ENCODE results near the gene MRPL58. TPM values are rescaled to one million over a fixed set of nuclear protein-coding genes. Genes with fewer than 3 reads are reported as not detected.

Gene MRPL58
- total and polyA plus RNA-seq, 2 donors (not counting 1 experiment from before 2014, with no cell fraction given) = 20.8 to 21.6 TPM

DNA sequence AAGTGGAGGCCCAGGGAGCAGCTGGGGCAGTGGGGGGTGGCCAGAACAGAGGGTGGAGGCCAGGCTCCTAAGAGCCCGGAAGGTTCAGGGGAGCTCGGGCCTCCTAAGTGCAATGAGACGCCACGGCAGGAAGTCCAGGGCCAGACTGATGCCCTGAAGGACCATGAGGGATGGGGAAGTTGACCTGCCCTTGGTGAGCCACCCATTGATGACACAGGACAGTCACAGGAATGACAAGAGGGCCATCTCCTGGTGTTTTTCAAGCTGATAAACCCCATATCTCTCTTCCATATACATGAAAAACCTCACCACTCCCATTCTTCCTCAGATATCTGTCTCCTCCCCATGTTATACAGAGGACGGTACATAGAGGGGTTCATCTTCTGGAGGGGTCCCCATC is 5.8 kb upstream of the MRPL58 start:
- 97% methylated on average over 4 of the region's 5 CpGs for WGBS (ENCODE audit: insufficient coverage)
- no peak overlapping the region for H3K27ac Mint-ChIP-seq
- H3K4me1 Mint-ChIP-seq = no peaks in the 10 kb centered on the region
- Histone ChIP-seq H3K27me3 (replicated peaks in 1 of 4; ENCODE audit: control extremely low read depth in 1 of 4, control insufficient read depth in 3 of 4, insufficient read depth in 4 of 4, low read length in 3 of 4) (peaks cover 0 to 4% (median 0%) of the 10 kb centered on the region in 4 experiments), H3K79me2 (ENCODE audit: control insufficient read depth, insufficient read depth, low read length) (no peaks in the 10 kb centered on the region), H3K27ac (ENCODE audit: low read length in 2 of 2) (no peak overlapping the region), H3K4me2 (replicated peaks; ENCODE audit: low read depth, low read length, poor library complexity, severe bottlenecking) (no peak overlapping the region), H3K9ac (ENCODE audit: low read length) (no peak overlapping the region), H2AFZ (ENCODE audit: insufficient read depth, low read depth, low read length, poor library complexity, severe bottlenecking) (no peak overlapping the region), H4K20me1 (ENCODE audit: control insufficient read depth, insufficient read depth, low read length, poor library complexity, severe bottlenecking) (no peaks in the 10 kb centered on the region), H3K36me3 (replicated peaks in 1 of 2; ENCODE audit: control extremely low read depth in 1 of 2, control insufficient read depth in 1 of 2, extremely low read depth in 1 of 2, insufficient read depth in 2 of 2, low read length in 1 of 2) (no peaks in the 10 kb centered on the region), H3K4me1 (ENCODE audit: control insufficient read depth in 2 of 2, insufficient read depth in 2 of 2, low read length in 2 of 2) (no peaks in the 10 kb centered on the region), H3K9me3 (ENCODE audit: control extremely low read depth in 1 of 3, control insufficient read depth in 2 of 3, insufficient read depth in 1 of 3, low read length in 2 of 3) (no peaks in the 10 kb centered on the region), H3K4me3 (ENCODE audit: control extremely low read depth in 1 of 5, extremely low read depth in 1 of 5, insufficient read depth in 1 of 5, low read depth in 2 of 5, low read length in 4 of 5) (no peak overlapping the region)
- TF ChIP-seq, protein P1, sequence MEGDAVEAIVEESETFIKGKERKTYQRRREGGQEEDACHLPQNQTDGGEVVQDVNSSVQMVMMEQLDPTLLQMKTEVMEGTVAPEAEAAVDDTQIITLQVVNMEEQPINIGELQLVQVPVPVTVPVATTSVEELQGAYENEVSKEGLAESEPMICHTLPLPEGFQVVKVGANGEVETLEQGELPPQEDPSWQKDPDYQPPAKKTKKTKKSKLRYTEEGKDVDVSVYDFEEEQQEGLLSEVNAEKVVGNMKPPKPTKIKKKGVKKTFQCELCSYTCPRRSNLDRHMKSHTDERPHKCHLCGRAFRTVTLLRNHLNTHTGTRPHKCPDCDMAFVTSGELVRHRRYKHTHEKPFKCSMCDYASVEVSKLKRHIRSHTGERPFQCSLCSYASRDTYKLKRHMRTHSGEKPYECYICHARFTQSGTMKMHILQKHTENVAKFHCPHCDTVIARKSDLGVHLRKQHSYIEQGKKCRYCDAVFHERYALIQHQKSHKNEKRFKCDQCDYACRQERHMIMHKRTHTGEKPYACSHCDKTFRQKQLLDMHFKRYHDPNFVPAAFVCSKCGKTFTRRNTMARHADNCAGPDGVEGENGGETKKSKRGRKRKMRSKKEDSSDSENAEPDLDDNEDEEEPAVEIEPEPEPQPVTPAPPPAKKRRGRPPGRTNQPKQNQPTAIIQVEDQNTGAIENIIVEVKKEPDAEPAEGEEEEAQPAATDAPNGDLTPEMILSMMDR (IDR thresholded peaks at IDR 0.05) = no peak
- no peak for TF ChIP-seq EZH2 (IDR thresholded peaks at IDR 0.05; ENCODE audit: borderline replicate concordance, insufficient read depth, low read depth, low read length, poor library complexity, severe bottlenecking)
- ChIA-PET CTCF (interaction anchor here (2.3 kb wide), 1 partner anchor 45 kb away, joined by 21 read pairs; no protein-coding TSS in a partner anchor), POLR2A (interaction anchor here (0.6 kb wide), 1 partner anchor 1673 kb away, joined by 4 read pairs; no protein-coding TSS in a partner anchor)
- no peak for ATAC-seq (ENCODE audit: low read depth)
- no peak for DNase-seq
- intact Hi-C loops (cut with micrococcal nuclease) = no loop called here
- H3K4me3 Mint-ChIP-seq = no peak overlapping the region
- no peaks in the 10 kb centered on the region for H3K9me3 Mint-ChIP-seq (ENCODE audit: insufficient read depth)
- peaks cover 4% of the 10 kb centered on the region for H3K27me3 Mint-ChIP-seq

DNA sequence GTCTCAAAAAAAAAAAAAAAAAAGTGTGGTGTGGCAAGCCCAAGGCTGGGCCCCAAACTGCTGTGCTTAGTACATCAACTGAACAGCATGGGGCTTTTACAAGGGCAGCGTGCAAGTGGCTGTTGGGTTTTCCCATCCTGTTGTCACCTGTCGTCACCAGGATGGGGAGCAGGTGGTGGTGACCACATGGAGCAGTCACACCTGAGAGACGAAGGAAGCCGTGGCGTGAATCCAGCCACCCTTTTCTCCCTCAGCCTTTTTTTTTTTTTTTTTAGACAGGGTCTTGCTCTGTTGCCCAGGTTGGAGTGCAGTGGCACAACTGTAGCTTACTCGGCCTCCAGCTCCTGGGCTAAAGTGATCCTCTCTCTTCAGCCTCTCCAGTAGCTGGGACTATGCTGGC is 4.1 kb upstream of the MRPL58 start:
- Histone ChIP-seq H3K4me3 (ENCODE audit: control extremely low read depth in 1 of 5, extremely low read depth in 1 of 5, insufficient read depth in 1 of 5, low read depth in 2 of 5, low read length in 4 of 5) (no peak overlapping the region), H3K27me3 (replicated peaks in 1 of 4; ENCODE audit: control extremely low read depth in 1 of 4, control insufficient read depth in 3 of 4, insufficient read depth in 4 of 4, low read length in 3 of 4) (peaks cover 0 to 4% (median 0%) of the 10 kb centered on the region in 4 experiments), H3K79me2 (ENCODE audit: control insufficient read depth, insufficient read depth, low read length) (peaks cover 7% of the 10 kb centered on the region), H2AFZ (ENCODE audit: insufficient read depth, low read depth, low read length, poor library complexity, severe bottlenecking) (no peak overlapping the region), H3K36me3 (replicated peaks in 1 of 2; ENCODE audit: control extremely low read depth in 1 of 2, control insufficient read depth in 1 of 2, extremely low read depth in 1 of 2, insufficient read depth in 2 of 2, low read length in 1 of 2) (no peaks in the 10 kb centered on the region), H3K27ac (ENCODE audit: low read length in 2 of 2) (no peak overlapping the region), H3K9ac (ENCODE audit: low read length) (no peak overlapping the region), H3K4me2 (replicated peaks; ENCODE audit: low read depth, low read length, poor library complexity, severe bottlenecking) (no peak overlapping the region), H3K4me1 (ENCODE audit: control insufficient read depth in 2 of 2, insufficient read depth in 2 of 2, low read length in 2 of 2) (peaks cover 9 to 11% of the 10 kb centered on the region in 2 donors), H3K9me3 (ENCODE audit: control extremely low read depth in 1 of 3, control insufficient read depth in 2 of 3, insufficient read depth in 1 of 3, low read length in 2 of 3) (no peaks in the 10 kb centered on the region), H4K20me1 (ENCODE audit: control insufficient read depth, insufficient read depth, low read length, poor library complexity, severe bottlenecking) (no peaks in the 10 kb centered on the region)
- no peak for TF ChIP-seq EZH2 (IDR thresholded peaks at IDR 0.05; ENCODE audit: borderline replicate concordance, insufficient read depth, low read depth, low read length, poor library complexity, severe bottlenecking)
- TF ChIP-seq, protein P1 (IDR thresholded peaks at IDR 0.05) = no peak
- DNase-seq (no peak), ATAC-seq (ENCODE audit: low read depth) (no peak)
- intact Hi-C loops (cut with micrococcal nuclease) = no loop called here
- WGBS (ENCODE audit: insufficient coverage) = 74% methylated on average over 5 of the region's 6 CpGs
- peaks cover 14% of the 10 kb centered on the region for H3K4me1 Mint-ChIP-seq
- no peak overlapping the region for H3K4me3 Mint-ChIP-seq
- H3K27me3 Mint-ChIP-seq = no peaks in the 10 kb centered on the region
- H3K27ac Mint-ChIP-seq = no peak overlapping the region
- CTCF ChIA-PET = interaction anchor here (1.2 kb wide), 1 partner anchor 10 kb away, joined by 3 read pairs; no protein-coding TSS in a partner anchor
- POLR2A ChIA-PET = no interaction called here
- H3K9me3 Mint-ChIP-seq (ENCODE audit: insufficient read depth) = no peaks in the 10 kb centered on the region

Measured in B cell (primary cell).